Immature natural killer cell (primary cell): ENCODE results near the gene UBE2U. TPM values are rescaled to one million over a fixed set of nuclear protein-coding genes. Genes with fewer than 3 reads are reported as not detected.

ENCODE experiments used
- DNase-seq, 3 donors: peaks; one replicate each; pipeline ENCODE4 v3.0.0; 2022; ENCODE audit warnings: mixed read lengths in 1 of 3
- H3K27ac Mint-ChIP-seq, 6 donors: one replicate each; pipeline ENCODE4 v1.8.0; 2020; ENCODE audit warnings: mixed read lengths in 6 of 6, mild to moderate bottlenecking in 5 of 6, inconsistent platforms in 4 of 6, moderate library complexity in 3 of 6
- H3K27me3 Mint-ChIP-seq, 3 donors: one replicate each; pipeline ENCODE4 v1.8.0; 2020 to 2021; ENCODE audit warnings: low read depth in 3 of 3, mild to moderate bottlenecking in 3 of 3, mixed read lengths in 3 of 3, moderate library complexity in 3 of 3, inconsistent platforms in 1 of 3
- H3K36me3 Mint-ChIP-seq, 3 donors: one replicate each; pipeline ENCODE4 v1.8.0; 2020; ENCODE audit warnings: mixed read lengths in 3 of 3, inconsistent platforms in 2 of 3, mild to moderate bottlenecking in 2 of 3
- H3K4me1 Mint-ChIP-seq, 2 donors: one replicate each; pipeline ENCODE4 v1.8.0; 2020; ENCODE audit warnings: inconsistent platforms in 2 of 2, mild to moderate bottlenecking in 2 of 2, mixed read lengths in 2 of 2, moderate library complexity in 1 of 2
- H3K4me3 Mint-ChIP-seq, 5 donors: one replicate each; pipeline ENCODE4 v1.8.0; 2020; ENCODE audit warnings: mild to moderate bottlenecking in 5 of 5, mixed read lengths in 5 of 5, inconsistent platforms in 3 of 5, moderate library complexity in 3 of 5
- H3K9me3 Mint-ChIP-seq, 6 donors: one replicate each; pipeline ENCODE4 v1.8.0; 2020; ENCODE audit warnings: mild to moderate bottlenecking in 6 of 6, mixed read lengths in 6 of 6, inconsistent platforms in 4 of 6, moderate library complexity in 3 of 6
- polyA plus RNA-seq, 3 donors: library from polyadenylated mRNA; unstranded; fragments of 300-500 nt; fragmentation: Illumina TruSeq; gene quantifications; one replicate each; pipeline ENCODE4 v1.2.3, GENCODE V29; 2021

UBE2U gene
- polyA plus RNA-seq, 3 donors from 2014 or later, result not detected

DNA sequence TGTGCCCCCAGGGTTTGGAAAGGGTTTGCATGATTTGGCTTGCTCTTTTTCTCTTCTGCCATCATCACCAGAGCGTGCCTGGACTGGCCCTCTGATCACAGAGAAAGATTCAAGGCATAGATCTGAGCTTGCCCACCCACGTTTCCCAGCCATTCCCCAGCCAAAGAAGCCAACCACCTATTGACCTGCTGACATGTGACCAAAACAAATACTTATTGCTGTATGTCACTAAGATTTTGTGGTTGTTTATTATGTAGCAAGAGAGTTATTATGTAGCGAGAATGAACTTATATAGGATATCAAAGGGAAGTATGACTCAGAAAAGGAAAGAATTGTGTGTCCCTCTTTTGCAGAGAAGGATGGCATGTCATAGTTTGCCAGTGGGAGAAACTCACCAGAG, 59.9 kb downstream of the UBE2U start:
- Mint-ChIP-seq H3K36me3 (no peaks in the 10 kb centered on the region), H3K4me1 (no peaks in the 10 kb centered on the region), H3K27ac (no peak overlapping the region), H3K4me3 (no peak overlapping the region), H3K27me3 (peaks cover 2 to 8% (median 4%) of the 10 kb centered on the region in 3 donors), H3K9me3 (no peaks in the 10 kb centered on the region)
- DNase-seq, result no peak

DNA sequence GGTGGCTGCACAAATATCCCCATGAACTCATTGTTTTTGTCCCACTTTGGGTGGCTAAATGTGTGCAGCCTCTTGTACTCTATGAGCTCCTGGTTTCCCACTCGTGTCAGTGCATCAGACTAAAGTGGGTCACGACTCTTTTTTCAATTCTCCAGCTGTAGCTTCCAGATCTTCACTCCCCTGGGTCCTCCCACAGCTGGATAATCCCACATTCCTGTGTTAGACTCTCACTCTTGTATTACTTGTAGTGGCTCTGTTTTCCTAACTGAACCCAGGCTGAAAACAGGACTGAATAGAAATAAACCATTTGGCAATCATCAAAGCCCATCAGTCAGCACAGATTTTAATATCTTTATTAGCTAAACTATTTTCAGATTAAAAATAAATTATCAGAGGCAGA, 60.4 kb downstream of the UBE2U start:
- H3K4me1 Mint-ChIP-seq, result no peaks in the 10 kb centered on the region
- no peak overlapping the region for H3K27ac Mint-ChIP-seq
- no peaks in the 10 kb centered on the region for H3K36me3 Mint-ChIP-seq
- no peaks in the 10 kb centered on the region for H3K9me3 Mint-ChIP-seq
- H3K27me3 Mint-ChIP-seq, result peaks cover 2 to 8% (median 4%) of the 10 kb centered on the region in 3 donors
- no peak overlapping the region for H3K4me3 Mint-ChIP-seq
- DNase-seq, result no peak

DNA sequence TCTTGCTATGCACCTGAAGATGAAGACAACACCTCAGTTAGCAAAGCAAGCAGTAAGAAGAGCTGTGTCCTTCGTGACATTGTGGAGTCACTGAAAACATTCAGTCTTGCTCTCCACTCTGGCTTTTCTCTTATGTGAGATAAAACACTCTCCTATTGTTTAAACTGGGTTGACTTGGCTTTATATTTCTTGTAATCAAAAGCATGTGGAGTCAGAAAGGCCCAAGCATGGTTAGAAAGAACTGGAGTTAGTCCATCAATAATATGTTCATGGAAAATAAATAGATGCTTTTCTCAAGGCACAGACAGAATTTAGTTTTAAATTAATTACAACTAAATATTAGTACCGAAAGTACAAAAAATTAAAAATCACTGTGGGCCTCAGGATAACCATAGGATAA, 61.7 kb downstream of the UBE2U start:
- Mint-ChIP-seq H3K4me3 (no peak overlapping the region), H3K9me3 (no peaks in the 10 kb centered on the region), H3K27ac (no peak overlapping the region), H3K36me3 (no peaks in the 10 kb centered on the region), H3K27me3 (peaks cover 2 to 8% (median 4%) of the 10 kb centered on the region in 3 donors), H3K4me1 (no peaks in the 10 kb centered on the region)
- DNase-seq, result no peak

DNA sequence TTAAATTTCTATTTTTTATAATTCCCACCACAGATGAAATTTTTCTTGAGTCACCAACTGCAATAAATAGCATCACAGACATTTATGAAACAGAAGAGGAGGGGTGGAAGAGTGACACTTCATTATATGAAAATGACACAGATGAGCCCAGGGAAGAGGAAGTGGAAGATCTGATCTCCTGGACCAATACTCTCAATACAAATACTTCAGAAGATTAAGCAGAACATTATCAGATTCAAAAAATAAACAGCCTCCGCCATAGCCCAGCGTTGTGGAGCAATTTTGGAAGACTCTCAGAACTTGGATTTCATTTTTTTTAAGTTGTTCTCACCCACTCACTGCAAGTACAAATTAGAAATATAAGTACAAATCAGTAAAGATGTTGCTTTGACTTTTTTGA, 63.6 kb downstream of the UBE2U start:
- no peak for DNase-seq
- Mint-ChIP-seq H3K27ac (no peak overlapping the region), H3K36me3 (no peaks in the 10 kb centered on the region), H3K27me3 (peaks cover 4 to 8% (median 4%) of the 10 kb centered on the region in 3 donors), H3K9me3 (no peaks in the 10 kb centered on the region), H3K4me3 (no peak overlapping the region), H3K4me1 (no peaks in the 10 kb centered on the region)

DNA sequence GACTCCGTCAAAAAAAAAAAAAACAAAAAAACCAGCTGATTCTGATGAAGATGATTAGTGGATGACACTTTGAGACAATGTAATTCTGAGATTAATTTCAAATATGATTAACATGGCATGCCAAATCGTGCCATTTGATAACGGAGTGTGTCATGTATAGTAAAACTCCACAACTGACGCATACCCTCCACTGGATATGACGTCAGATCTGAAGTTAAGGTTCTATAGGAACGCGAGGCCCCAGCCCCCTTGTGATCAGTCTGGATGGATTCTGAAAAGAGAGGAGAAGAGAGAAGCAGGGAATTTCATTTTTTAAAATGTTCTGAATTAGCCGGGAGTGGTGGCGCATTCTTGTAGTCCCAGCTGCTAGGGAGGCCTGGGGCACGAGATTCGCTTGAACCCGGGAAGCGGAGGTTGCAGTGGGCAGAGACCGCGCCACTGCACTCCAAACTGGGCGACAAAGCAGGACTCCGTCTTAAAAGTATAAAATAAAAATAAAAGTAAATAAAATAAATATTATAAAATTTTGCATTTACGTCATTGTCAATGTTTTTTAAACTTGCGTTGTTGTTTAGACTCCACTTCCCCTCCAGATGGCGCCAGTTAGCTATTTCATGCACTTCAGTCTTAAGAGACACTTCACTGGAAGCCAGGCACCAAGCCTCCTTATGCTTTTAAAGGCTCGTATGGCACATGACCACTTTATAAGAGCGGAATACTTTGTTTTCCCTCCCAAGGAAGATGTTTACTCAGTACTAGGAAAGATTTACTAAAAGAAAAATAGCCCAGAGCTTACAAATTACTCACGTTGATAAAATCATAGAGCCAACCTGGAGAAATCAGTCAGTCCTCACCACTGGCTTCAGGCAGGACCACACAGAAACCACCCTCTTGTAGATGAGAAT, 65.5 kb downstream of the UBE2U start:
- H3K36me3 Mint-ChIP-seq, result no peaks in the 10 kb centered on the region
- no peak overlapping the region for H3K4me3 Mint-ChIP-seq
- DNase-seq, result peak; percentile 26 to 31 (median 31)
- no peaks in the 10 kb centered on the region for H3K4me1 Mint-ChIP-seq
- H3K9me3 Mint-ChIP-seq, result peaks cover 0 to 5% (median 0%) of the 10 kb centered on the region in 6 donors
- H3K27me3 Mint-ChIP-seq, result peaks cover 1 to 9% (median 2%) of the 10 kb centered on the region in 3 donors
- no peak overlapping the region for H3K27ac Mint-ChIP-seq

- Mint-ChIP-seq H3K9me3 (peaks cover 0 to 5% (median 0%) of the 10 kb centered on the region in 6 donors), H3K4me3 (no peak overlapping the region), H3K4me1 (no peaks in the 10 kb centered on the region), H3K36me3 (no peaks in the 10 kb centered on the region), H3K27ac (no peak overlapping the region), H3K27me3 (peaks cover 1 to 9% (median 2%) of the 10 kb centered on the region in 3 donors)
- no peak for DNase-seq
Measured at GRCh38 chr1:64269558-64269884, 66.1 kb downstream of the UBE2U start.

DNA sequence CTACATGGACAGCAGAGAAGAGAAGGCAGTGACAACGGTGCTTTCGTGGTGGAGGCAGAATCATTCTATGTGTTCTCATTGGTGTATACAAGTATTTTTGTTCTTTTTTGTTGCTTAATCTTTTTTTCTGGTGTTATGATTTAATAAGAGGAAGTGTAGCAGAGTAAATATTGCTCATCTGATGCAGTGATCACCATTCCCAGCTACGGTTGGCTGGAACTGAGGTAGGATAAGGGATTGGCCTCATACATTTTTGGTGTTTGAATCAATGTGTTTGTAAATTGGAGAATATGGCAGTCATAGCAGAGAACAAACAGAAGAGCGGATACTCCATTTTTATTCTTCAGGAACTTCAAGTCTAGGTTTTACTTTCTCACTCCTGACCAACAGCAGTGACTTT, 76.6 kb downstream of the UBE2U start:
- H3K9me3 Mint-ChIP-seq, result peaks cover 0 to 3% (median 0%) of the 10 kb centered on the region in 6 donors
- peaks cover 1 to 3% (median 2%) of the 10 kb centered on the region in 3 donors for H3K27me3 Mint-ChIP-seq
- no peaks in the 10 kb centered on the region for H3K36me3 Mint-ChIP-seq
- DNase-seq, result no peak
- H3K4me3 Mint-ChIP-seq, result no peak overlapping the region
- no peak overlapping the region for H3K27ac Mint-ChIP-seq
- no peaks in the 10 kb centered on the region for H3K4me1 Mint-ChIP-seq

GRCh38 chr1:64282351-64282750, 78.9 kb downstream of the UBE2U start:
- Mint-ChIP-seq H3K9me3 (peaks cover 0 to 2% (median 0%) of the 10 kb centered on the region in 6 donors), H3K4me3 (no peak overlapping the region)

DNA sequence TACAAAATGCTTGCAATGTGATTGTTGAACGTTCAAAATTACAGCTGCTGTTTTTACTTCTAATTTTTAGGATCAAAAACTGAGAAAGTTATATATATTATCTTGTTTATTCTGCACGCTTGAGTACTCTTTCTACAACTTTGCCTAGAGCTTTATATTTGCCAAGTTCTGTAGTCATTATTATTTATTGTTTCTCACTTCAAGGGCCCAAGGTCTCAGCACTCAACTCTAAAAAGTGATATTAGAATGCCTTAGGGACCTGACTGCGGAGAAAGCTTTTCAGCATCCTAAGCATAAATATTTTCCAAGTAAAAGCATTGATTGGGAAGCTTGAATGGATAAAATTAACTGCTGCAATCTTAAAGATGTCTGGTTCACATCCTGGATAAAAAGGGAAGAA, 83.6 kb downstream of the UBE2U start:
- Mint-ChIP-seq H3K4me3 (no peak overlapping the region), H3K9me3 (peaks cover 0 to 2% (median 0%) of the 10 kb centered on the region in 6 donors)

More at GRCh38 chr1:64282351-64282750, 78.9 kb downstream of the UBE2U start:
- Mint-ChIP-seq H3K4me1 (no peaks in the 10 kb centered on the region), H3K27me3 (peaks cover 2 to 7% (median 3%) of the 10 kb centered on the region in 3 donors), H3K27ac (no peak overlapping the region), H3K36me3 (no peaks in the 10 kb centered on the region)
- no peak for DNase-seq

GRCh38 chr1:64290420-64290819, 87.0 kb downstream of the UBE2U start:
- Mint-ChIP-seq H3K4me3 (no peak overlapping the region), H3K27me3 (peaks cover 4 to 6% (median 5%) of the 10 kb centered on the region in 3 donors), H3K36me3 (no peaks in the 10 kb centered on the region), H3K9me3 (peaks cover 0 to 4% (median 0%) of the 10 kb centered on the region in 6 donors), H3K27ac (no peak overlapping the region), H3K4me1 (no peaks in the 10 kb centered on the region)
- DNase-seq, result no peak

More for the DNA sequence above, 83.6 kb downstream of the UBE2U start:
- no peaks in the 10 kb centered on the region for H3K36me3 Mint-ChIP-seq
- H3K27me3 Mint-ChIP-seq, result peaks cover 2 to 9% (median 7%) of the 10 kb centered on the region in 3 donors
- no peak overlapping the region for H3K27ac Mint-ChIP-seq
- no peaks in the 10 kb centered on the region for H3K4me1 Mint-ChIP-seq
- no peak for DNase-seq

GRCh38 chr1:64291931-64292330, 88.5 kb downstream of the UBE2U start:
- no peak overlapping the region for H3K27ac Mint-ChIP-seq
- H3K4me3 Mint-ChIP-seq, result no peak overlapping the region
- H3K36me3 Mint-ChIP-seq, result no peaks in the 10 kb centered on the region
- peaks cover 0 to 6% (median 5%) of the 10 kb centered on the region in 3 donors for H3K27me3 Mint-ChIP-seq
- H3K9me3 Mint-ChIP-seq, result peaks cover 0 to 2% (median 0%) of the 10 kb centered on the region in 6 donors
- no peak for DNase-seq
- H3K4me1 Mint-ChIP-seq, result no peaks in the 10 kb centered on the region

DNA sequence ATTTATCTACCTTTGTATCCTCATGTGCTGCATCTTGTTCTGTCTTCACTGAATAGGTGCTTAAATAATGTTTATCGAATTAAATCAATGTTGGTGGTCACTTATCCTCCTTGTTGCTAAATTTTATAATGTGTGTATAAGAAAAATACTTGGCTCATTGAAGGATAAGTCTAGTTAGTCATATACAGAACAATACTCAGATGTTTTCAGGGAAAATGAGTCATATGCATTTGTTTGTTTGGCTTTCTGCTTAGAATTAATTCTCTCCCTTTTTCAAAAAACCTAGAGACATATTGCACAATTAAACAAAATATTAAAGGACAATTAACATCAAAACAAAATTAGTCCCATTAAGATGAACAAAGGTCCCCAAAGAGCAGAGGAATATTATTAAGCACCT, 89.0 kb downstream of the UBE2U start:
- Mint-ChIP-seq H3K27me3 (peaks cover 0 to 6% (median 5%) of the 10 kb centered on the region in 3 donors), H3K36me3 (no peaks in the 10 kb centered on the region), H3K27ac (no peak overlapping the region), H3K9me3 (peaks cover 0 to 2% (median 0%) of the 10 kb centered on the region in 6 donors), H3K4me3 (no peak overlapping the region), H3K4me1 (no peaks in the 10 kb centered on the region)
- DNase-seq, result no peak

DNA sequence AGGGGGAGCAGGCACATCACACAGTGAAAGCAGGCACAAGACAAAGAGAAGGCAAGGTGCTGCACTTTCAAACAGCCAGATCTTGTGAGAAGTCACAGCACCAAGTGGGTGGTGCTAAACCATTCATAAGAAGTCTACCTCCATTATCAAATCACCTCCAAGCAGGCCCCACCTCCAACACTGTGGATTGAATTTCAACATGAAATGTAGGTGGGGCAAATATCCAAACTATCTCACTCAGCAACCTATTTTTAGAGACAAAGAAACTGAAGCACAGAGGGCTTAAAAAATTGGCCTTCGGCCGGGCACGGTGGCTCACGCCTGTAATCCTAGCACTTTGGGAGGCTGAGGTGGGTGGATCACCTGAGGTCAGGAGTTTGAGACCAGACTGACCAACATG, 90.4 kb downstream of the UBE2U start:
- peaks cover 0 to 7% (median 6%) of the 10 kb centered on the region in 3 donors for H3K27me3 Mint-ChIP-seq
- H3K4me3 Mint-ChIP-seq, result no peak overlapping the region
- H3K9me3 Mint-ChIP-seq, result peaks cover 0 to 2% (median 0%) of the 10 kb centered on the region in 6 donors
- no peaks in the 10 kb centered on the region for H3K4me1 Mint-ChIP-seq
- no peaks in the 10 kb centered on the region for H3K36me3 Mint-ChIP-seq
- no peak overlapping the region for H3K27ac Mint-ChIP-seq
- no peak for DNase-seq

GRCh38 chr1:64295136-64295535, 91.7 kb downstream of the UBE2U start:
- Mint-ChIP-seq H3K9me3 (peaks cover 0 to 2% (median 0%) of the 10 kb centered on the region in 6 donors), H3K4me1 (no peaks in the 10 kb centered on the region), H3K36me3 (no peaks in the 10 kb centered on the region), H3K4me3 (no peak overlapping the region), H3K27me3 (peaks cover 2 to 9% (median 6%) of the 10 kb centered on the region in 3 donors), H3K27ac (no peak overlapping the region)
- DNase-seq, result no peak
